Keratinocyte (primary cell): ENCODE data around the gene RGCC.

Experiments
- EZH2 ChIP-seq: IDR thresholded peaks from one replicate; pipeline ENCODE4 v1.6.1; 2012; ENCODE audit warnings: inconsistent platforms, mild to moderate bottlenecking, low read length, moderate library complexity
- TF ChIP-seq, protein P1 (sequence below), 3 experiments: IDR thresholded peaks in 1 of 3; conservative IDR thresholded peaks in 1 of 3; optimal IDR thresholded peaks in 1 of 3; 2 replicates in 2 of 3; 3 replicates in 1 of 3; pipeline versions ENCODE3 to v1.5.1; 2011; ENCODE audit warnings: low read length in 3 of 3, mild to moderate bottlenecking in 3 of 3, moderate library complexity in 2 of 3, control low read depth in 1 of 3, inconsistent platforms in 1 of 3; ENCODE audit not compliant: insufficient read depth in 2 of 3; ENCODE audit errors: extremely low read depth in 1 of 3

DNA sequence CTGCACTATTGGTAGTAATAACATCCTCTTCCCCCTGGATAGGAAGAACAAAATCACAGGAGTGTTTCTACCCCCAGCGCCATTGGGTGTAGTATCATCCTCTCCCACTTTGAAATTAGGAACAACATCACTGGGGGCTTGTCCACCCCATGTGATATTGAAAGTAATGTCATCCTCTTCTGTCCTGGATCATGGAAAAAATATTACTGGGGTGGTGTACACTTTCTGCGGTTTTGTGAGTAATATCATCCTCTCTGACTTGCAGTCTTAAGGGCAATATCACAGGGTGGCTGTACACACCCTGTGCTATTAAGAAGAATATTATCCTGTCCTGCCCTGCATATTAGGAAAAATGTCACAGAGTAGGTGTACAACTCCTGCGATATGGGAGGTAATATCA is 4.9 kb upstream of the RGCC start:
- TF ChIP-seq, protein P1, sequence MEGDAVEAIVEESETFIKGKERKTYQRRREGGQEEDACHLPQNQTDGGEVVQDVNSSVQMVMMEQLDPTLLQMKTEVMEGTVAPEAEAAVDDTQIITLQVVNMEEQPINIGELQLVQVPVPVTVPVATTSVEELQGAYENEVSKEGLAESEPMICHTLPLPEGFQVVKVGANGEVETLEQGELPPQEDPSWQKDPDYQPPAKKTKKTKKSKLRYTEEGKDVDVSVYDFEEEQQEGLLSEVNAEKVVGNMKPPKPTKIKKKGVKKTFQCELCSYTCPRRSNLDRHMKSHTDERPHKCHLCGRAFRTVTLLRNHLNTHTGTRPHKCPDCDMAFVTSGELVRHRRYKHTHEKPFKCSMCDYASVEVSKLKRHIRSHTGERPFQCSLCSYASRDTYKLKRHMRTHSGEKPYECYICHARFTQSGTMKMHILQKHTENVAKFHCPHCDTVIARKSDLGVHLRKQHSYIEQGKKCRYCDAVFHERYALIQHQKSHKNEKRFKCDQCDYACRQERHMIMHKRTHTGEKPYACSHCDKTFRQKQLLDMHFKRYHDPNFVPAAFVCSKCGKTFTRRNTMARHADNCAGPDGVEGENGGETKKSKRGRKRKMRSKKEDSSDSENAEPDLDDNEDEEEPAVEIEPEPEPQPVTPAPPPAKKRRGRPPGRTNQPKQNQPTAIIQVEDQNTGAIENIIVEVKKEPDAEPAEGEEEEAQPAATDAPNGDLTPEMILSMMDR (optimal IDR thresholded peaks at IDR 0.05 in 1 of 3, IDR thresholded peaks at IDR 0.05 in 1 of 3, conservative IDR thresholded peaks at IDR 0.05 in 1 of 3; ENCODE audit: extremely low read depth in 1 of 3, insufficient read depth in 2 of 3, low read length in 3 of 3) = no peak
- TF ChIP-seq EZH2 = no peak
